ENCODE data around the gene LGALS4. TPM values are rescaled to one million over a fixed set of nuclear protein-coding genes. Genes with fewer than 3 reads are reported as not detected.

The LGALS4 gene
- total and polyA plus RNA-seq, 9 of the 15 experiments (the other 6 are each of a cell fraction or from before 2014, with no cell fraction given): 0.08 to 1.1 (median 0.30) TPM; not detected in 3

GRCh38 chr19:38851622-38852230 lies 39.0 kb upstream of the LGALS4 start (continued):
- TF ChIP-seq TFE3 (CRISPR knock-in tag; IDR thresholded peaks at IDR 0.05) (peak; percentile 18; the same call in 1 of the 2 replicates), YY1 (IDR thresholded peaks at IDR 0.05; ENCODE audit: borderline replicate concordance in 1 of 3, control insufficient read depth in 1 of 3, extremely low read depth in 1 of 3, insufficient read depth in 3 of 3, insufficient read length in 1 of 3, insufficient replicate concordance in 2 of 3, low read depth in 1 of 3, low read length in 2 of 3) (peak in 1 of 3 experiments; percentile 61), LCOR (CRISPR knock-in tag; IDR thresholded peaks at IDR 0.05) (no peak), POLR2H (tag; IDR thresholded peaks at IDR 0.05; ENCODE audit: low read depth) (peak; percentile 70), POLR2A (conservative IDR thresholded peaks at IDR 0.05) (peak; percentile 82), SMAD3 (CRISPR knock-in tag; conservative IDR thresholded peaks at IDR 0.05) (no peak), CGGBP1 (CRISPR knock-in tag; IDR thresholded peaks at IDR 0.05) (no peak), RNF2 (IDR thresholded peaks at IDR 0.05) (peak; percentile 72; the same call in 1 of the 2 replicates), PHB (CRISPR knock-in tag; IDR thresholded peaks at IDR 0.05) (no peak), NFRKB (IDR thresholded peaks at IDR 0.05; ENCODE audit: low read depth) (peak; percentile 66; the same call in 1 of the 2 replicates), FOS (IDR thresholded peaks at IDR 0.05; ENCODE audit: extremely low read depth, insufficient read length) (no peak), EP300 (IDR thresholded peaks at IDR 0.05; ENCODE audit: low read length) (peak; percentile 43; the same call in 1 of the 2 replicates), CCAR2 (IDR thresholded peaks at IDR 0.05; ENCODE audit: low read depth, low read length) (no peak), TRIM28 (IDR thresholded peaks at IDR 0.05) (peak; percentile 65; the same call in 1 of the 2 replicates), POLR2B (IDR thresholded peaks at IDR 0.05; ENCODE audit: low read depth, partially characterized antibody) (peak; percentile 71), ZNF511 (CRISPR knock-in tag; IDR thresholded peaks at IDR 0.05) (0 out of 2 replicates have a peak, but pooled peaks have one; percentile 46)
- TF ChIP-seq, protein P1, sequence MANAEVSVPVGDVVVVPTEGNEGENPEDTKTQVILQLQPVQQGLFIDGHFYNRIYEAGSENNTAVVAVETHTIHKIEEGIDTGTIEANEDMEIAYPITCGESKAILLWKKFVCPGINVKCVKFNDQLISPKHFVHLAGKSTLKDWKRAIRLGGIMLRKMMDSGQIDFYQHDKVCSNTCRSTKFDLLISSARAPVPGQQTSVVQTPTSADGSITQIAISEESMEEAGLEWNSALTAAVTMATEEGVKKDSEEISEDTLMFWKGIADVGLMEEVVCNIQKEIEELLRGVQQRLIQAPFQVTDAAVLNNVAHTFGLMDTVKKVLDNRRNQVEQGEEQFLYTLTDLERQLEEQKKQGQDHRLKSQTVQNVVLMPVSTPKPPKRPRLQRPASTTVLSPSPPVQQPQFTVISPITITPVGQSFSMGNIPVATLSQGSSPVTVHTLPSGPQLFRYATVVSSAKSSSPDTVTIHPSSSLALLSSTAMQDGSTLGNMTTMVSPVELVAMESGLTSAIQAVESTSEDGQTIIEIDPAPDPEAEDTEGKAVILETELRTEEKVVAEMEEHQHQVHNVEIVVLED (CRISPR knock-in tag; IDR thresholded peaks at IDR 0.05): peak; percentile 82
- TF ChIP-seq, protein P2, sequence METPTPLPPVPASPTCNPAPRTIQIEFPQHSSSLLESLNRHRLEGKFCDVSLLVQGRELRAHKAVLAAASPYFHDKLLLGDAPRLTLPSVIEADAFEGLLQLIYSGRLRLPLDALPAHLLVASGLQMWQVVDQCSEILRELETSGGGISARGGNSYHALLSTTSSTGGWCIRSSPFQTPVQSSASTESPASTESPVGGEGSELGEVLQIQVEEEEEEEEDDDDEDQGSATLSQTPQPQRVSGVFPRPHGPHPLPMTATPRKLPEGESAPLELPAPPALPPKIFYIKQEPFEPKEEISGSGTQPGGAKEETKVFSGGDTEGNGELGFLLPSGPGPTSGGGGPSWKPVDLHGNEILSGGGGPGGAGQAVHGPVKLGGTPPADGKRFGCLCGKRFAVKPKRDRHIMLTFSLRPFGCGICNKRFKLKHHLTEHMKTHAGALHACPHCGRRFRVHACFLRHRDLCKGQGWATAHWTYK (CRISPR knock-in tag; IDR thresholded peaks at IDR 0.05): no peak
